Measurements from ENCODE around the gene TRIM25.

TRIM25 gene

GRCh38 chr17:56842577-56842976 lies 71.3 kb downstream of the TRIM25 start:
- no peak for DNase-seq
- H3K27me3 ChIP-seq, result no peaks in the 10 kb centered on the region
- no peak for TF ChIP-seq CTCF (IDR thresholded peaks at IDR 0.05)
- intact Hi-C loops (cut with DNase I; ENCODE audit: low total_unique reads), result no loop called here
- H3K4me3 ChIP-seq, result no peak overlapping the region
- H3K9me3 ChIP-seq, result no peaks in the 10 kb centered on the region
- H3K36me3 ChIP-seq, result peaks cover 0 to 3% (median 0%) of the 10 kb centered on the region in 3 donors
- no peak overlapping the region for H3K27ac ChIP-seq
- no peaks in the 10 kb centered on the region for H3K4me1 ChIP-seq

GRCh38 chr17:56838687-56839086 lies 75.2 kb downstream of the TRIM25 start:
- Histone ChIP-seq H3K36me3 (no peaks in the 10 kb centered on the region), H3K4me1 (peaks cover 6 to 16% (median 8%) of the 10 kb centered on the region in 4 donors), H3K9me3 (no peaks in the 10 kb centered on the region), H3K4me3 (no peak overlapping the region), H3K27me3 (no peaks in the 10 kb centered on the region), H3K27ac (no peak overlapping the region)
- no peak for DNase-seq
- TF ChIP-seq CTCF (IDR thresholded peaks at IDR 0.05), result no peak
- intact Hi-C loops (cut with DNase I; ENCODE audit: low total_unique reads), result loop anchor here (10.0 kb wide), 1 partner anchor 276 kb away; no protein-coding TSS in a partner anchor
